DND-41 (cell line): ENCODE results near the gene HLA-E.

Experiments used
- CTCF ChIP-seq: IDR thresholded peaks from 2 replicates; pipeline ENCODE4 v1.5.1; 2012; ENCODE audit warnings: borderline replicate concordance, low read length, moderate library complexity, mild to moderate bottlenecking; ENCODE audit not compliant: poor library complexity, severe bottlenecking; ENCODE audit errors: extremely low read depth
- EZH2 ChIP-seq: IDR thresholded peaks from 3 replicates; pipeline ENCODE4 v1.6.1; 2012; ENCODE audit warnings: borderline replicate concordance, low read depth, mild to moderate bottlenecking, moderate library complexity, low read length, inconsistent platforms; ENCODE audit not compliant: severe bottlenecking

- TF ChIP-seq CTCF (no peak), EZH2 (no peak)
Observed at GRCh38 chr6:30463651-30464618, 25.4 kb upstream of the HLA-E start.
